H9 (cell line): ENCODE measurements around the gene FRZB. TPM values are rescaled to one million over a fixed set of nuclear protein-coding genes. Genes with fewer than 3 reads are reported as not detected.

Experiments used
- DNase-seq: peaks from one replicate; pipeline ENCODE4 v3.0.0-alpha.2; 2017
- H2AFZ ChIP-seq: one replicate; pipeline ENCODE4 v1.6.1; 2013; ENCODE audit warnings: mild to moderate bottlenecking, low read length, control low read depth, moderate library complexity
- H2AK5ac ChIP-seq: 2 replicates; pipeline ENCODE4 v1.6.1; 2013; ENCODE audit warnings: low read length, control low read depth, mixed read lengths; ENCODE audit not compliant: insufficient read length
- H2BK120ac ChIP-seq: one replicate; pipeline ENCODE4 v1.6.1; 2013; ENCODE audit warnings: low read depth, mild to moderate bottlenecking, low read length, control low read depth, inconsistent platforms; ENCODE audit not compliant: poor library complexity, severe bottlenecking
- H2BK12ac ChIP-seq: 2 replicates; pipeline ENCODE4 v1.6.1; 2013; ENCODE audit warnings: low read length, control low read depth, mixed read lengths, low read depth; ENCODE audit not compliant: insufficient read length
- H2BK15ac ChIP-seq: 2 replicates; pipeline ENCODE4 v1.6.1; 2013; ENCODE audit warnings: low read depth, low read length, control low read depth
- H2BK20ac ChIP-seq: one replicate; pipeline ENCODE4 v1.6.1; 2013; ENCODE audit warnings: low read depth, mild to moderate bottlenecking, low read length, control low read depth, inconsistent platforms; ENCODE audit not compliant: poor library complexity, severe bottlenecking
- H2BK5ac ChIP-seq: 2 replicates; pipeline ENCODE4 v1.6.1; 2013; ENCODE audit warnings: low read length, control low read depth, mixed read lengths; ENCODE audit not compliant: insufficient read length
- H3K14ac ChIP-seq: 2 replicates; pipeline ENCODE4 v1.6.1; 2013; ENCODE audit warnings: low read length, control low read depth; ENCODE audit not compliant: insufficient read depth
- H3K18ac ChIP-seq: 2 replicates; pipeline ENCODE4 v1.6.1; 2013; ENCODE audit warnings: low read depth, mild to moderate bottlenecking, mixed read lengths, low read length, control low read depth; ENCODE audit not compliant: insufficient read length
- H3K23ac ChIP-seq: 2 replicates; pipeline ENCODE4 v1.6.1; 2013; ENCODE audit warnings: low read length, control low read depth, mixed read lengths, low read depth; ENCODE audit not compliant: insufficient read length
- H3K23me2 ChIP-seq: 2 replicates; pipeline ENCODE4 v1.6.1; 2013; ENCODE audit warnings: low read depth, mild to moderate bottlenecking, mixed read lengths, low read length, control low read depth; ENCODE audit not compliant: insufficient read length, poor library complexity, severe bottlenecking
- H3K27ac ChIP-seq: 2 replicates; pipeline ENCODE4 v1.5.1; 2013; ENCODE audit warnings: low read length, control low read depth, mixed read lengths, low read depth; ENCODE audit not compliant: insufficient read length
- H3K27me3 ChIP-seq: 2 replicates; pipeline ENCODE4 v1.6.1; 2013; ENCODE audit warnings: low read length, control low read depth, inconsistent platforms; ENCODE audit not compliant: insufficient read depth
- H3K4ac ChIP-seq: 2 replicates; pipeline ENCODE4 v1.6.1; 2013; ENCODE audit warnings: low read depth, mild to moderate bottlenecking, control low read depth, inconsistent platforms, low read length, moderate library complexity
- H3K4me1 ChIP-seq: 2 replicates; pipeline ENCODE4 v1.6.1; 2013; ENCODE audit warnings: low read length, control low read depth, inconsistent platforms; ENCODE audit not compliant: insufficient read depth
- H3K4me2 ChIP-seq: 2 replicates; pipeline ENCODE4 v1.6.1; 2013; ENCODE audit warnings: low read length, control low read depth, mixed read lengths; ENCODE audit not compliant: insufficient read length, insufficient read depth
- H3K56ac ChIP-seq: 2 replicates; pipeline ENCODE4 v1.6.1; 2013; ENCODE audit warnings: low read depth, mild to moderate bottlenecking, mixed read lengths, low read length, control low read depth; ENCODE audit not compliant: insufficient read length
- H3K79me1 ChIP-seq: 2 replicates; pipeline ENCODE4 v1.6.1; 2013; ENCODE audit warnings: low read depth, mild to moderate bottlenecking, moderate library complexity, low read length, control low read depth, inconsistent platforms; ENCODE audit not compliant: insufficient read depth, poor library complexity, severe bottlenecking
- H3K79me2 ChIP-seq: 2 replicates; pipeline ENCODE4 v1.6.1; 2013; ENCODE audit warnings: low read length, control low read depth, inconsistent platforms; ENCODE audit not compliant: insufficient read depth
- H3K9ac ChIP-seq: 2 replicates; pipeline ENCODE4 v1.6.1; 2013; ENCODE audit warnings: low read length, control low read depth, mixed read lengths; ENCODE audit not compliant: insufficient read length; ENCODE audit errors: extremely low read depth
- H3K9me3 ChIP-seq: one replicate; pipeline ENCODE4 v1.6.1; 2013; ENCODE audit warnings: low read depth, low read length, inconsistent platforms; ENCODE audit not compliant: control insufficient read depth
- H3T11ph ChIP-seq: one replicate; pipeline ENCODE4 v1.6.1; 2013; ENCODE audit warnings: mild to moderate bottlenecking, low read length, control low read depth, inconsistent platforms
- H4K20me1 ChIP-seq: one replicate; pipeline ENCODE4 v1.6.1; 2013; ENCODE audit not compliant: control insufficient read depth, insufficient read length, insufficient read depth
- H4K5ac ChIP-seq: 2 replicates; pipeline ENCODE4 v1.6.1; 2013; ENCODE audit warnings: low read depth, mild to moderate bottlenecking, mixed read lengths, low read length, control low read depth; ENCODE audit not compliant: insufficient read length
- H4K8ac ChIP-seq: replicated peaks from 2 replicates; pipeline ENCODE4 v1.6.1; 2013; ENCODE audit warnings: low read length, control low read depth, mixed read lengths, low read depth; ENCODE audit not compliant: insufficient read length
- H4K91ac ChIP-seq: 2 replicates; pipeline ENCODE4 v1.6.1; 2013; ENCODE audit warnings: low read depth, mild to moderate bottlenecking, moderate library complexity, mixed read lengths, low read length, control low read depth; ENCODE audit not compliant: insufficient read length
- H3K27ac Mint-ChIP-seq, 3 experiments: 2 replicates in 2 of 3; 3 replicates in 1 of 3; pipeline ENCODE4 v1.8.0; 2020 to 2021; ENCODE audit warnings: mixed read lengths in 3 of 3, mild to moderate bottlenecking in 1 of 3, moderate library complexity in 1 of 3
- H3K27me3 Mint-ChIP-seq: 2 replicates; pipeline ENCODE4 v1.8.0; 2021; ENCODE audit warnings: low read depth, mild to moderate bottlenecking, moderate library complexity, mixed read lengths
- H3K36me3 Mint-ChIP-seq, 3 experiments: 2 replicates in 2 of 3; 3 replicates in 1 of 3; pipeline ENCODE4 v1.8.0; 2020 to 2021; ENCODE audit warnings: low read depth in 3 of 3, mixed read lengths in 3 of 3; ENCODE audit not compliant: insufficient read depth in 1 of 3
- H3K4me1 Mint-ChIP-seq, 2 experiments: 2 replicates each; pipeline ENCODE4 v1.8.0; 2020; ENCODE audit warnings: mixed read lengths in 2 of 2
- H3K4me3 Mint-ChIP-seq, 2 experiments: 2 replicates in 1 of 2; 3 replicates in 1 of 2; pipeline ENCODE4 v1.8.0; 2020 to 2021; ENCODE audit warnings: mild to moderate bottlenecking in 2 of 2, mixed read lengths in 2 of 2, moderate library complexity in 1 of 2
- H3K9me3 Mint-ChIP-seq, 2 experiments: 2 replicates in 1 of 2; 3 replicates in 1 of 2; pipeline ENCODE4 v1.8.0; 2020; ENCODE audit warnings: mild to moderate bottlenecking in 2 of 2, mixed read lengths in 2 of 2, moderate library complexity in 1 of 2
- WGBS: extraction: QIAGEN DNeasy Blood & Tissue Kit; methylation state at CpG from one replicate; pipeline ENCODE4 v1.1.7; 2013; ENCODE audit warnings: missing lambda C conversion rate, low lambda C conversion rate, mixed read lengths; ENCODE audit not compliant: insufficient read length; ENCODE audit errors: extremely low coverage; 5-methylcytosine and 5-hydroxymethylcytosine counted together
- total RNA-seq: library from RNA; stranded (reverse); gene quantifications from 2 replicates; pipeline ENCODE4 v1.2.1, GENCODE V29; 2021
- TF ChIP-seq, protein P1 (sequence below): fragments of 200-600 bp; sonication (generic); conservative IDR thresholded peaks from 3 replicates; pipeline ENCODE4 v1.8.0; 2021; ENCODE audit warnings: antibody characterized with exemption, mild to moderate bottlenecking

FRZB gene
- total RNA-seq, 1 experiment from 2014 or later, result 1.1 TPM

DNA sequence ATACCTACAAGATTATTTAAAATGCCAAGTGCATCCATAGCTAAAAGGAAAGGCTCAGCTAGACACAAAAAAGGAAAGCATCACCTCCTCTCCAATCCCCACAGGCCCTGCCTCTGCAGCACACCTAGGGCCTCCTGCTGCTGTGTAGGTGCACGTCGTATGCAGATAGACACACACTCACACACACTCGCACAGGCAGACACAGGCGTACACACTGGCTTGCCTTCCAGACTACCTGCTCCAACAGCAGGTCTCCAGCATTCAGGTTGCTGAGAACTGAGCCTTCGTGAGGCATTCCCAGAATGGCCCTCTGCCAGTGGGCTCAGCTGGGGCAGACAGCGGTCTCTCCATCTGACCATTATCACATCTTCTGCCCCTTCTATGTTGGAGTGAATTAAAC is 35.3 kb upstream of the FRZB start:
- no peak overlapping the region; the same call in 1 of the 2 replicates for H3K14ac ChIP-seq
- no peak overlapping the region; a peak in 1 of 7 replicates for H3K27ac Mint-ChIP-seq

More for the DNA sequence above, 35.3 kb upstream of the FRZB start:
- TF ChIP-seq, protein P1, sequence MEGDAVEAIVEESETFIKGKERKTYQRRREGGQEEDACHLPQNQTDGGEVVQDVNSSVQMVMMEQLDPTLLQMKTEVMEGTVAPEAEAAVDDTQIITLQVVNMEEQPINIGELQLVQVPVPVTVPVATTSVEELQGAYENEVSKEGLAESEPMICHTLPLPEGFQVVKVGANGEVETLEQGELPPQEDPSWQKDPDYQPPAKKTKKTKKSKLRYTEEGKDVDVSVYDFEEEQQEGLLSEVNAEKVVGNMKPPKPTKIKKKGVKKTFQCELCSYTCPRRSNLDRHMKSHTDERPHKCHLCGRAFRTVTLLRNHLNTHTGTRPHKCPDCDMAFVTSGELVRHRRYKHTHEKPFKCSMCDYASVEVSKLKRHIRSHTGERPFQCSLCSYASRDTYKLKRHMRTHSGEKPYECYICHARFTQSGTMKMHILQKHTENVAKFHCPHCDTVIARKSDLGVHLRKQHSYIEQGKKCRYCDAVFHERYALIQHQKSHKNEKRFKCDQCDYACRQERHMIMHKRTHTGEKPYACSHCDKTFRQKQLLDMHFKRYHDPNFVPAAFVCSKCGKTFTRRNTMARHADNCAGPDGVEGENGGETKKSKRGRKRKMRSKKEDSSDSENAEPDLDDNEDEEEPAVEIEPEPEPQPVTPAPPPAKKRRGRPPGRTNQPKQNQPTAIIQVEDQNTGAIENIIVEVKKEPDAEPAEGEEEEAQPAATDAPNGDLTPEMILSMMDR, result no peak
- WGBS, result no CpG with 5 or more reads among the region's 6 CpGs
- H3K36me3 Mint-ChIP-seq, result peaks cover 0 to 7% (median 0%) of the 10 kb centered on the region in 3 experiments; a peak in 1 of 7 replicates
- Histone ChIP-seq H3K27ac (no peak overlapping the region), H3K18ac (no peak overlapping the region), H3K23ac (no peak overlapping the region), H4K5ac (no peak overlapping the region), H3T11ph (no peak overlapping the region), H3K4me2 (no peak overlapping the region), H3K79me1 (no peaks in the 10 kb centered on the region), H2AK5ac (no peak overlapping the region), H2AFZ (no peak overlapping the region), H3K27me3 (no peaks in the 10 kb centered on the region), H3K4me1 (no peaks in the 10 kb centered on the region), H4K20me1 (no peaks in the 10 kb centered on the region), H4K8ac (no peak overlapping the region), H3K56ac (no peak overlapping the region), H2BK5ac (no peak overlapping the region), H2BK120ac (no peak overlapping the region), H4K91ac (no peak overlapping the region), H2BK12ac (no peak overlapping the region), H2BK15ac (no peak overlapping the region), H3K23me2 (no peaks in the 10 kb centered on the region), H3K9ac (no peak overlapping the region), H3K4ac (no peak overlapping the region), H3K79me2 (no peaks in the 10 kb centered on the region), H2BK20ac (no peak overlapping the region), H3K9me3 (no peaks in the 10 kb centered on the region)
- no peaks in the 10 kb centered on the region; the same call in 1 of the 2 replicates for H3K27me3 Mint-ChIP-seq
- H3K4me3 Mint-ChIP-seq, result no peak overlapping the region
- H3K4me1 Mint-ChIP-seq, result no peaks in the 10 kb centered on the region; a peak in 1 of 4 replicates
- no peak for DNase-seq
- H3K9me3 Mint-ChIP-seq, result no peaks in the 10 kb centered on the region
